Astrocyte of the spinal cord (primary cell): ENCODE measurements around the gene CREBBP.

Source experiments
- DNase-seq: peaks from one replicate; pipeline ENCODE4 v3.0.0; 2011; ENCODE audit warnings: low read depth, low spot score
- H3K4me3 ChIP-seq: 2 replicates; pipeline ENCODE4 v1.5.1; 2011; ENCODE audit warnings: low read depth, mild to moderate bottlenecking, low read length, moderate library complexity
- in situ Hi-C: cut with HindIII; loops from 2 replicates; pipeline ENCODE4 v1.10.0; 2017; ENCODE audit warnings: low sequenced_read_pairs
- TF ChIP-seq, protein P1 (sequence below): IDR thresholded peaks from 2 replicates; pipeline ENCODE4 v1.5.1; 2012; ENCODE audit warnings: low read depth, mild to moderate bottlenecking, low read length, inconsistent platforms

CREBBP gene

GRCh38 chr16:3858801-3859200 is 21.7 kb downstream of the CREBBP start:
- in situ Hi-C loops: no loop called here
- no peak overlapping the region for H3K4me3 ChIP-seq
- DNase-seq: no peak
- TF ChIP-seq, protein P1, sequence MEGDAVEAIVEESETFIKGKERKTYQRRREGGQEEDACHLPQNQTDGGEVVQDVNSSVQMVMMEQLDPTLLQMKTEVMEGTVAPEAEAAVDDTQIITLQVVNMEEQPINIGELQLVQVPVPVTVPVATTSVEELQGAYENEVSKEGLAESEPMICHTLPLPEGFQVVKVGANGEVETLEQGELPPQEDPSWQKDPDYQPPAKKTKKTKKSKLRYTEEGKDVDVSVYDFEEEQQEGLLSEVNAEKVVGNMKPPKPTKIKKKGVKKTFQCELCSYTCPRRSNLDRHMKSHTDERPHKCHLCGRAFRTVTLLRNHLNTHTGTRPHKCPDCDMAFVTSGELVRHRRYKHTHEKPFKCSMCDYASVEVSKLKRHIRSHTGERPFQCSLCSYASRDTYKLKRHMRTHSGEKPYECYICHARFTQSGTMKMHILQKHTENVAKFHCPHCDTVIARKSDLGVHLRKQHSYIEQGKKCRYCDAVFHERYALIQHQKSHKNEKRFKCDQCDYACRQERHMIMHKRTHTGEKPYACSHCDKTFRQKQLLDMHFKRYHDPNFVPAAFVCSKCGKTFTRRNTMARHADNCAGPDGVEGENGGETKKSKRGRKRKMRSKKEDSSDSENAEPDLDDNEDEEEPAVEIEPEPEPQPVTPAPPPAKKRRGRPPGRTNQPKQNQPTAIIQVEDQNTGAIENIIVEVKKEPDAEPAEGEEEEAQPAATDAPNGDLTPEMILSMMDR: no peak

DNA sequence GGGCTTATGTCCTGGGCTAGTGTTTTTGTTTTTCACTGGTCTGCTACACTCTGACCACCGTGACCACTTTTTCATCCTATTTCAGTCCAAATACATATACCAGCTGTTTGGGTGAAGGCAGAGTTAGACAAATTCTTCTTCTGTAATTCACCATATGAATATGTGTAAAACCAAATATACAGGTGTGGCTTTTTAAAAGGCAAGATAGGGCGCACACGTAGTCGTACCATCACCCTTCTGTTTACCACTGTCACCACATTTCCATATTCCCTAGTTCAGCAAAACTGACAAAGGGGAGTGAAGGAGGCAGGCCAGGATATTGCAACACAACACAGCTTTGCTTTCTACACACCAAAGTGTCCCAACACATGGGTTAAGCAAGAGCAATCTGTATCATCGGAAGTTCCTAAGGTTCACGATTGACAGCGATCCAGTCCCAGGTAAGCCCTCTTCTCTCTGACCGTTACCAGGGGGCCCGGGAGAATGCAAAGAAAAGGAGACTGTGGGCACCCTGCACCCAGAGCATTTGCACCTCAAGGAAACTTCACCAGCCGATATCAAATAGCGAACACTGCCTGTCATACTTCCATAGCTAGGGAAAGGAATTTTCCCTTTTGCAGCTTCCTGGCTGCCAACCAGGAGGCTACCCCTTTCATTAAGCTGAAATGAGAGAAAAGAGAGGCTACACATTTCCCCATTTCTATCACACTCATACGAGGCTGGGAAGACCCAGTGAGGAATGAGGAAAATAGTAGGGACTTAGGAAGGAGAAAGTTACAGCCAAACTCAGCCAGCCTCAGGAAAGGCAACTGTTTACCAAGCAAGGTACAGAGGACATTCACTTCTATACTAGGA is 23.1 kb downstream of the CREBBP start:
- no peak overlapping the region for H3K4me3 ChIP-seq
- no peak for DNase-seq
- in situ Hi-C loops: no loop called here

GRCh38 chr16:3856367-3857141 is 24.0 kb downstream of the CREBBP start:
- DNase-seq: no peak
- TF ChIP-seq, protein P1: no peak
- in situ Hi-C loops: no loop called here

More for the DNA sequence above, 23.1 kb downstream of the CREBBP start:
- TF ChIP-seq, protein P1: no peak

GRCh38 chr16:3854750-3855541 is 25.6 kb downstream of the CREBBP start:
- H3K4me3 ChIP-seq: no peak overlapping the region
- TF ChIP-seq, protein P1: no peak
- in situ Hi-C loops: no loop called here
- DNase-seq: no peak

More at GRCh38 chr16:3856367-3857141, 24.0 kb downstream of the CREBBP start:
- no peak overlapping the region for H3K4me3 ChIP-seq

- TF ChIP-seq, protein P1: no peak
- no peak overlapping the region for H3K4me3 ChIP-seq
- in situ Hi-C loops: no loop called here
- no peak for DNase-seq
These were observed 30.0 kb downstream of the CREBBP start for GRCh38 chr16:3850544-3850899.
